Left cardiac atrium (tissue), 4 donors: ENCODE results near the gene PRKCE. TPM values are rescaled to one million over a fixed set of nuclear protein-coding genes. Genes with fewer than 3 reads are reported as not detected.
A peak's percentile ranks its signal among the peaks of the same experiment; 100 is the strongest.
"Not testable (repeated sequence)": the region's sequence is repeated elsewhere in the genome, so short reads cannot be mapped to it uniquely, and the experiment has no call there.

Source experiments
- ATAC-seq, 2 donors: fragments of 200-7000 bp; cut with Tn5 transposase; one replicate each; pipeline ENCODE4 v1.9.1; 2020; ENCODE audit warnings: mild to moderate bottlenecking in 2 of 2, moderate library complexity in 2 of 2
- DNase-seq: peaks from one replicate; pipeline ENCODE4 v3.0.0-alpha.2; 2020
- intact Hi-C, 2 donors: fragments of 100-400 bp; cut with DNase I; formaldehyde crosslinking; loops; one replicate each; pipeline versions ENCODE4 v1.14.1 to v1.15.1; 2022 to 2023
- total RNA-seq, 2 donors: library from RNA; stranded (reverse); fragmentation: NEBNext Ultra II Directional; extraction: Animal tissue kit (Norgen Biotek cat#: 25700); gene quantifications; one replicate each; pipeline ENCODE4 v1.2.1, GENCODE V29; 2021
- donor health status: DM: no; HTN: yes; CAD: no.
- donor health status: DM: no; HTN: yes; CAD: no; lungs with severe emphysema.
- donor health status: DM: yes; HTN: yes; CAD: no.
- donor health status: Dilated cardiomyopathy.

Gene PRKCE
- total RNA-seq, 2 donors from 2014 or later = 17.9 to 24.8 TPM

- no peak for ATAC-seq
- intact Hi-C loops = no loop called here
- no peak for DNase-seq
These were observed 205.2 kb downstream of the PRKCE start for GRCh38 chr2:45856391-45857274.

- ATAC-seq (no peak), DNase-seq (no peak)
- intact Hi-C loops = no loop called here
These were observed 205.8 kb downstream of the PRKCE start for GRCh38 chr2:45857275-45857609.

GRCh38 chr2:45857867-45858520, 206.5 kb downstream of the PRKCE start:
- intact Hi-C loops = no loop called here
- ATAC-seq (no peak), DNase-seq (no peak)

GRCh38 chr2:45858872-45859271, 207.4 kb downstream of the PRKCE start:
- DNase-seq, intact Hi-C loops, ATAC-seq: not testable (repeated sequence)

GRCh38 chr2:45859682-45860081, 208.2 kb downstream of the PRKCE start:
- intact Hi-C loops = no loop called here
- no peak for ATAC-seq
- no peak for DNase-seq

GRCh38 chr2:45860136-45861121, 209.0 kb downstream of the PRKCE start:
- DNase-seq (peak; percentile 73), ATAC-seq (peak; percentile 74 to 78)
- intact Hi-C loops = no loop called here

GRCh38 chr2:45862843-45863242, 211.4 kb downstream of the PRKCE start:
- DNase-seq (no peak), ATAC-seq (no peak)
- intact Hi-C loops = no loop called here

- intact Hi-C loops = no loop called here
- no peak for DNase-seq
- no peak for ATAC-seq
These were observed 212.6 kb downstream of the PRKCE start for GRCh38 chr2:45864121-45864520.

- ATAC-seq (no peak), DNase-seq (no peak)
- intact Hi-C loops = no loop called here
These were observed 215.9 kb downstream of the PRKCE start for GRCh38 chr2:45867349-45867748.

- intact Hi-C loops = no loop called here
- no peak for ATAC-seq
- DNase-seq = no peak
These were observed 216.3 kb downstream of the PRKCE start for GRCh38 chr2:45867800-45868199.

GRCh38 chr2:45869165-45869501, 217.7 kb downstream of the PRKCE start:
- no peak for ATAC-seq
- intact Hi-C loops = no loop called here
- no peak for DNase-seq

- DNase-seq = no peak
- ATAC-seq = no peak
- intact Hi-C loops = no loop called here
These were observed 219.6 kb downstream of the PRKCE start for GRCh38 chr2:45871025-45871424.

GRCh38 chr2:45871541-45871940, 220.1 kb downstream of the PRKCE start:
- intact Hi-C loops = no loop called here
- no peak for DNase-seq
- ATAC-seq = no peak

- ATAC-seq (peak in 1 of 2 donors; percentile 73), DNase-seq (no peak)
- intact Hi-C loops = no loop called here
These were observed 220.7 kb downstream of the PRKCE start for GRCh38 chr2:45872211-45872610.

- DNase-seq (peak; percentile 74), ATAC-seq (peak; percentile 73 to 83)
- intact Hi-C loops = no loop called here
These were observed 222.9 kb downstream of the PRKCE start for GRCh38 chr2:45874344-45874743.

GRCh38 chr2:45876611-45877010, 225.1 kb downstream of the PRKCE start:
- DNase-seq (no peak), ATAC-seq (no peak)
- intact Hi-C loops = no loop called here

- ATAC-seq = no peak
- intact Hi-C loops = no loop called here
- no peak for DNase-seq
These were observed 227.9 kb downstream of the PRKCE start for GRCh38 chr2:45879406-45879805.

- intact Hi-C loops = no loop called here
- DNase-seq (no peak), ATAC-seq (no peak)
These were observed 228.5 kb downstream of the PRKCE start for GRCh38 chr2:45879936-45880335.

- ATAC-seq = no peak
- DNase-seq = no peak
These were observed 230.6 kb downstream of the PRKCE start for GRCh38 chr2:45881970-45882581.

More at GRCh38 chr2:45881970-45882581, 230.6 kb downstream of the PRKCE start:
- intact Hi-C loops = no loop called here
